ENCODE data around the gene AFF4.

DNA sequence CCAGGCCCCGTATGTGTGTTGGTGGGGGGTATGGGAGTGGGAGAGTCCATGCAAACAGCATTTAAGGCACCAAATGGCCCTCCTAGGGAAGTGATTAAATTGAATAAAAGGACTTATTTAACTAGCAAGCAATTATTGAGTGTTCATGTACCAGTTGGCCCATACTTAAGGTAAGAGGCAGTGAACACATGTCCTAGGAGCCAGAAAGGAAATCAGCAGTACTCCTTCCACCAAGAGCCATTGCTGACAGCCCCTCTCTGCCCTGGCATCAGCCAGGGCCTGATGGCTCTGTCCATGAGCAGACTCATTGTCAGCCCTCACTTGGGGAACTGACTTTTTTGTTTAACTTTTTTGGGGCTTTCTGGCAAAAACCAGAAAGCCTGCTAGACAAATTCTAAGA lies 122.5 kb downstream of the AFF4 start:
- TF ChIP-seq POLR2AphosphoS5 (IDR thresholded peaks at IDR 0.05; ENCODE audit: low read depth, low read length) (no peak), TAF1 (IDR thresholded peaks at IDR 0.05; ENCODE audit: borderline replicate concordance, low read depth, low read length) (no peak)

Measured in GM12892 (cell line).